H4 (cell line): ENCODE measurements around the gene MAPKAPK5. TPM values are rescaled to one million over a fixed set of nuclear protein-coding genes. Genes with fewer than 3 reads are reported as not detected.
"Not testable (repeated sequence)": the region's sequence is repeated elsewhere in the genome, so short reads cannot be mapped to it uniquely, and the experiment has no call there.

Experiments used
- DNase-seq: peaks from one replicate; pipeline ENCODE4 v3.0.0-alpha.2; 2015; ENCODE audit warnings: low spot score
- total RNA-seq: library from RNA; depleted of rRNA; stranded (reverse); fragments of >200 nt; shearing (Covaris generic); gene quantifications from 2 replicates; pipeline ENCODE4 v1.2.3, GENCODE V29; 2014; rRNA removed

MAPKAPK5 gene
- total RNA-seq, 1 experiment from 2014 or later, result 29.6 TPM

DNA sequence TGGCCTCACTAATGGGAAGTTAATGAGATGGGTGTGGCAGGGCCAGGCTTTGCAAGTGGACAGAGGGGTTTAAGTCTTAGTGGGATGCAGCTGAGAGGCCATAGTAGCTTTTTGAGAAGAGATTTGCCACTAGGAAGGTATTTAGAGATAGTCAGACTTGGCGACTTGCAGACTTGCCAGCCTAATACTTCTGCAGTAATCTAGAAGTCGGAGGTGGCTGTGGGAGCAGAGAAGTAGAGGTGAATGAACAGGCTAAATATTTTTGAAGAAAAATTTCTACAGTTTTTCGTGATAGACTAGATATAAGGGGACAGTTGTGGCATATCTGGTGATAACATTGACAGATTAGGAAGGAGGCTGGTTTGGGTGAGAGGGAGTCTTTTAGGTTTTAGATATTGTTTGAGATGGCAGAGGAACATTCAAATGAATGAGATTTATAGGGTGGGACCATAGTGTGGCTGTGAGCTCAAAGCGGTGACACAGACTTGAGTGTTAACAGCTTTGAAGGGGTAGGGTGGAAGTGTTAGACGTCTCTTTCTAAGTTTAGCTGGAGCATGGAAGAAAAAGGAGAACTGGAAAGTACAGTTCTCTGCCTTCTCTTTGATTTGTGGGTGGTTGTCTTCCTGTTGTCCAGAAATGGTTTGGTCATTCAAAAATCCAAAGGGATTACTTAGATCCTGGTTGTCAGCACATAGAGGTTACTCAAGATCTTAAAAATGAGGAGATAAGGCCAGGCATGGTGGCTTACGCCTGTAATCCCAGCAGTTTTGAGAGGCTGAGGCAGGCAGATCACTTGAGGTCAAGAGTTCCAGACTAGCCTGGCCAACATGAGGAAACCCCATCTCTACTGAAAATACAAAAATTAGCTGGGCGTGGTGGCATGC is 44.9 kb downstream of the MAPKAPK5 start:
- no peak for DNase-seq

DNA sequence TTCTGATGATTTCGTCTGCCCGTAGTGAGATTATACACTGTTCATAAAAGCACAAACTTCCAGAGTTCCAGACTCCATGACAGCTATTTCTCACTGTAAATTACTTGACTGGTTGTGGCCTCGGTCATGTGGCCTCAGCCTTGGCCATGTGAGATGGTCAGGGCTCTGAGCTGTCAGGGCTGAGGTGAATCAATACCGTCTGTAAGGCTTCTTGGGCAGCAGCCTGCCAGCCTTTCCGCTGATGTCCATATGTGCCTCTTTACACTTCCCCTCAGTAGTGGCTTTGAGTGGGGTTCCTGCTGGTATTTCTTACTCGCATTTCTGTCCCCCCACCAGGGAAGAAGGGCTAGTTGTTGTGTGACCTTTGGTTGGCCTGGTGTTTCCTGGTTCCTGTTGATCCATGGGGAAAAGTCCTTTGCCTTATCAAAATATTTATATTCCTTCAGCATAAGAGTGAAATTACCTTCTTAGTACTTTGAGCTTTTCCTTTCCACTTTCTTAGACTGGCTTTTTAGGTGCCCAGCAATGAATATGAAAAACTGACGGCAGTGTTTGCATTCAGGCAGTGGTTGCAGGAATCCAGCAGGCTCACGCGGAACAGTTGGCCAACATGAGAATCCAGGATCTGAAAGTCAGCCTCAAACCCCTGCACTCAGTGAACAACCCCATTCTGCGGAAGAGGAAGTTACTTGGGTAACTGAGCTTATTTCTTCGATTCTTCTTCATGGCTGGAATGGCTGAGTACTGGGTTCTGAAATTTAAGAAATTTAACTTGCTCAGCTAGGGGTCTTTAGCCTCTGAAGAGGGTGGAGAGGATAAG is 46.1 kb downstream of the MAPKAPK5 start:
- DNase-seq, result no peak

DNA sequence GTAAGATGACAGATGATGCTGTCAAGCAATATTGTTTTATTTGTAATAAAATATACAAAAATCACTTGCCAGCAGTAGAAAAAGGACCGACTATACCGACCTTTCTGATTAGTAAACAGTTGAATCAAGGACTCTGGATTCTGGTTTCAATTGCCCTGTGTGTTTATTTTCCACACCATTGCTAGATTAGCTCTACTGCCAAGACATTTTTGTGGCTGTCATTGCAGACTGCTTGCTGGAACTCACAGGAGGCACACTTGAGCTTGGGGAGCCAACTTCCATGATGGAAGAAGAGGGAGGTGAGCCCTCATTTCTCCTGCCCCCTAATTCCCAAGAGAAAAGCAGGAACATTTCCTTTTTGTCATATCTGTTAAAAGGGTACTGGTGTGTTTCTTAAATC is 51.3 kb downstream of the MAPKAPK5 start:
- peak; percentile 34 for DNase-seq

DNA sequence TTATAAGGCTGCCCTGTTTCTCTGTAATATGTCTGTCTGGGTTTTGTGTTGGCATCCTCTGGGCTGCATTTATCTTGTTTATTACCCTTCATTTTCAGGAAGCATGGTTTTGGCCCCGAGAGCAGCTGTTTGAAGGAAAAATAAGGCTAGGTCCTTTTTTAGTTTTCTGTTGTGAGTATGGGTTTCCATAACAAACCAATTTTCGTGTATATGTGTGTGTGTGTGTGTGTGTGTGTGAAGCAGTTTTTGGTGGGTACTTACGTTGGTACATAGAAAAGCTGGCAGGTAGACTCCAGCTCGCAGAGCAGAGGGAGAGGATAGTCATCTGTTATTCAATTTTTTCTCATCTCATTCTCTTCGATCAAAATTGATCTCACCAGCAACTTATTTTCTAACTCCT is 52.5 kb downstream of the MAPKAPK5 start:
- DNase-seq, result no peak

DNA sequence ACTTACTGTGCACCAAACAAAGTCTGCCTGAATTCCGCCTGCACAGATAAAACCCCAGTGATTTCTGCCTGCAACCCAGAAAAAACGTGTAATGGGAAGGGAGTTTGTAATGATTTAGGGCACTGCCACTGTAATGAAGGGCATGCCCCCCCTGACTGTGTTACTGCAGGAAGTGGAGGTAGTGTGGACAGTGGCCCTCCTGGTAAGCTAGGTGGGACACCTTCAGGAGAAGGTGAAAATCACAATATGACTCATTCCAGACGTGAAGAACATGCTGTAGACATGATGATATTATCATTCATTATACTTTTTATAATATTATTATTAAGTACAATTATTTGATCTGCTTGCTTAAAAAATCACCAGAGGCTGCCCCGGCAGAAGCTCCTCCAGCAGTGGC is 59.2 kb downstream of the MAPKAPK5 start:
- DNase-seq, result no peak

DNA sequence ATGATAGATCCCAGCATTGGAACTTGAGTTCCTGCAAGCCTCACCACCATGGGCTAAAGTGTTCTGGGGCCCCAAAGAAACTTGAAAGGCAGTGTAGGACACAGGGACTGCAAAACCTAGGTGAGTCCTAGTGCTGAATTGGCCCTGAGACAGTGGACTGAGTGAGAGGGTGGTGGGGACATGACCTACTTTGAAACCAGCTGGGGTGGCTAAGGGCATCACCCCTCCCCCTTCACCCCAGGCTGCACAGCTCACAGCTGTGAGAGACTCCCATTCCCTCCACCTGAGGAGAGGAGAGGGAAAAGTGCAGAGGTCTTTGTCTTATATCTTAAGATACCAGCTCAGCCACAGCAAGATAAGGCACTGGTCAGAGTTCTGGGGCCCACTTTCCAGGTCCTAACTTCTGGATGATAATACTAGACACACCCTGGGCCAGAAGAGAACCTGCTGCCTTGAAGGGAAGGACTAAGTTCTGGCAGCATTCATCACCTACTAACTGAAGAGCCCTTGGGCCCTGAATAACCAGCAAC is 62.5 kb downstream of the MAPKAPK5 start:
- DNase-seq, result no peak

DNA sequence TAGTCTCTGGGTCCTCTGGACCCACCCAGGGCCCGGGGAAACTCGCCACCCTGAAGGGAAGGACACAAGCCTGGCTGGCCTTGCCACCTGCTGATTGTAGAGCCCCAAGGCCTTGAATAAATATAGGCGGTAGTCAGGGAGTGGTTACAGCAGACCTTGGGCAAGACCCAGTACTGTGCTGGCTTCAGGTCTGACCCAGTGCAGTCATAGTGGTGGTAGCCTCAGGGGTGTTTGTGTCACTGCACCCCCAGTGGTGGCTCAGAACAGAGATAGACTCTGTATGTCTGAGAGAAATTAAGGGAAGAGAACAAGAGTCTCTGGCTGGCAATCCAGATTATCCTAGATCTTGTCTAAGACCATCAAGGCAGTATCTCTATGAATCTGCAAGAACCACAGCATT is 63.5 kb downstream of the MAPKAPK5 start:
- DNase-seq, result no peak

DNA sequence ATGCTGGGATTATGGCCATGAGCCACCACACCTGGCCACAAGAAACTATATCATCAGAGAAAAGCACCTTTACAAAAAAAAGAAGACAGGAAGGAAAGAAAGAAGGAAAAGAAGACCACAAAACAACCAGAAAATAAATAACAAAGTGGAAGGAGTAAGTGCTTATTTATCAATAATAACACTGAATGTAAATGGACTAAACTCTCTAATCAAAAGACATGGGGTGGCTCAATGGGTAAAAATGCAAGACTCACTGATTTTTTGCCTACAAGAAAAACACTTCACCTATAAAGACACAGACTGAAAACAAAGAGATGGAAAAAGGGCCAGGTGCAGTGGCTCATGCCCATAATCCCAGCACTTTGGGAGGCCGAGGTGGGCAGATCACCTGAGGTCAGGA is 65.7 kb downstream of the MAPKAPK5 start:
- DNase-seq, result no peak

DNA sequence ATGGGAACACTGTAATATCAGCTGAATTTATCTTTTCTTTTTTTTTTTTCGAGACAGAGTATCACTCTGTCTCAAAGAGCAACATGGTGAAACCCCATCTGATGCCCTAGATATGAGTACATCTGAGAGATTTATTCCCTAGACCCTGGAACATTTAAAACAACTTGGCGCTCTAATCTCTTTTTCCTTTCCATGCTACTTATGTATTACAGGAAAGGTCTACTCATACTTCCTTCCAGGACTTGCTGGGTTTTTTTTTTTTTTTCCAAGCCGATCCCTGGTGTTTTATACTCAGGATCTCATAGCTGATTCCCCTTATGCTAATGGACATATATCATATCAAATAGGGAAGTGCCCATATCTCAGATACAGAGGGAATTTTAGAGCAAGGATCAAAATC is 83.1 kb downstream of the MAPKAPK5 start:
- no peak for DNase-seq

DNA sequence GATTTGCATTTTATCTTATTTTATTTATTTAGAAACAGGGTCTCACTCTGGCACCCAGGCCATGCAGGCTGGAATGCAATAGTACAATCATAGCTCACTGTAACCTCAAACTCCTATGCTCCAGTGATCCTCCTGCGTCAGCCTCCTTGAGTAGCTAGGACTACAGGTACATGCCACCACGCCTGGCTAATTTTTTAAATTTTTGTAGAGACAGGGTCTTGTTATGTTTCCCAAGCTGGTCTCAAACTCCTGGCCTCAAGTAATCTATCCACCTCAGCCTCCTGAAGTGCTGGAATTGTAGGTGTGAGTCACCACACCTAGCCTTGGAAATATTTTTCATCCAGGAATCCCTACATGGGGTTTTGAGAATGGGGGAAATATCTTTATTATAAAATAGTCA is 84.6 kb downstream of the MAPKAPK5 start:
- no peak for DNase-seq

DNA sequence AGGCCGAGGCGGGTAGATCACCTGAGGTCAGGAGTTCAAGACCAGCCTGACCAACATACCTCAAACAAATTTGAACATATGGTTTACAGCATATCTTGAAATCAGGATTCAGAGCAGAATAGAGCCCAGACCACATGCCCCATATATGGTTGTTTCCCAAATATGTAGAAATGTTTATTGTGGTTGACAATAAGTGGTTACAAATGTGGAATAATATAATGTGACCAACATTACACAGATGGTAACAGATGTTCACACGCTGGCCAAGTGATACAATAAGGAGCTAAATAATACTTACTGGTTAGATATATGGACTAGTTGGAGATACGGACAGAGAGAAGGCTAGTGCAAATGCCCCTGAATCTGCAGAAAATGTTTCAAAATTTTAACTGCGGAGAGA is 85.3 kb downstream of the MAPKAPK5 start:
- DNase-seq, result no peak

DNA sequence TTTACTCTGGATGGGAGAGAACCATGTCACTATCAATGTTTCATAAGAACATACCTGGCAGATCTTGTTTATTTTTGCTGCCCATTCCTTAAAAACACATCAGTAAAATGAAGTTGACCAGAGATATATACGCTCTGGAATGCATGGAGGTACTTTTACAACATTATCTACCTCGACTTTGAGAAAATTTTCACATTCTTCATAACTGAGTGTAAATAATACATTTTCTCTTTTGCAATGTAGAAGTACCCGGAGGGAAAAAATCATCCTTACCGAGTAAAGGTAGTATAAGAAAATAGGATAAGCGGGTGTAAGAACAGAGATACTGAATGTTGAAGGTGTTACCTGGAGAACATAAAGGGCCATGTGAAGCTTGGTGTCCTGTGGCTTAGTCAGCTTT is 90.2 kb downstream of the MAPKAPK5 start:
- DNase-seq, result no peak

DNA sequence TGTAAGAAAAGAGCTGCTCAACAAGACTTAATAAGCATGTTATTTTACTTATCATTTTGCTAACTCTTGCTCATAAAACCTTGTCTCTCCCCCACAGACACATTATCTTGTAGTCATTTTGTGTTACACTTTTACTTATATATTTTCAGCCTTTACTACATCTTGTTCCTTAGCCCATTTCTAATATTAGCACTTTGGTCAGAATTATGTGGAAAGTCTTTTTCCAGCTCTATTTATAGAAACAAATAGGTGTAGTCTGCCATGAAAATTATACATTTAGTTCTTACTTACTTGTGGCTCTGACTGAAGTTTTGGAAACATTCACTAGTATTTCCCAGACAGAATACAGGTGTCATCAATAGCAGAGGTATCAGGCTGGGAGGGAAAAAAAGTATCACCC is 94.8 kb downstream of the MAPKAPK5 start:
- no peak for DNase-seq

DNA sequence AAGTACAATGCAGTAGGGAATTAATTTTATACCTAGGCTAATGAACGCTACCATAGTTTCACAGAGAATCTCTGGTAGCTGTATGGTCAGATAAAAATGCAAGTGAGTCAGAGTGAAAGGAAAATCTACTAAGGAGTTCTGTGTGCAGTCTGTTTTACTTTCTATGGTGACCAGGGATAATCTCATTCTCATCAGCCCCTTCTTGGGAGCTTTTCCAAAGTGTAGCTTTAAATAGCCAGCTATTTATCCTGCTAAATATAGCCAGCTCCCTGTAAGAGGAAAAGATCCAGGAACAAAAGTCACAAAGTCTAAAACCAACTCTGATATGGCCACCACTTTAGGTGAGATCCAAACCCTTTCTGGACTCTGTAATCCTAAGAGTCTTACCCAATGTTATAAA is 95.4 kb downstream of the MAPKAPK5 start:
- DNase-seq, result no peak

DNA sequence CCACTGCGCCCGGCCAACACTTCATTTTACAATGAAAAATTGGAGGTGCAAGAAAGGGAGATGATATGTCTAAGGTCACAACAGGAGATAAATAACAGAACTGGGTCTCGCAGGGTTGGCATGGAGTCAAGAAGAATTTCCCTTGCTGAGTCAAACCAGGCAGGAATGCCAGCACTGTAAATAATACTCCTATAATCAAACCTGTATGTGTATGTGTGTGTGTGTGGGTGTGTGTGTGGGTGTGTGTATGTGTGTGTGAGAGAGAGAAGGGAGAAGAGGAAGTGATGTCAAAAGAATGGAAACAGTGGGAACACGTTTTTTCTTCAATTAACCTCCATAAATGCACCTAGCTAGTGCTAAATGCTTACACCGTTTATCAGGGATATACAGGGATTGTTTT is 100.5 kb downstream of the MAPKAPK5 start:
- peak; percentile 73 for DNase-seq

DNA sequence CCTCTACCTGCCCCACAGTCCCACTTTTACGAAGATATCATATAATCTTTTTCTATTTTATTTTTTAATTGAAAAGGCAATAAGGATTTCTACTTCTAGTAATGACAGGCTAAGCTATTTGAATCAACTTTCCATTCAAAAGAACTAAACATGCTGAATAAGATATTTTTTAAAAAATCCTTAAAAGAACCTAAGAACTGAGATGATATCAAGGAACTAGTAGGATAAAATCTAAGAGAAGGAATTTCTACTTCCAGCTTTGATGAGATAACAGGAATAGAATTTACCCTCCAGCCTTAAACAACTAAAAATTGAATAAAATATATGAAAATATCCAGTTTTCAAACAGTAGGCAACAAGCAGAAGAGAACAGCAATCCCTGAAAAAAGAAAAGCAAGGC is 101.9 kb downstream of the MAPKAPK5 start:
- no peak for DNase-seq

DNA sequence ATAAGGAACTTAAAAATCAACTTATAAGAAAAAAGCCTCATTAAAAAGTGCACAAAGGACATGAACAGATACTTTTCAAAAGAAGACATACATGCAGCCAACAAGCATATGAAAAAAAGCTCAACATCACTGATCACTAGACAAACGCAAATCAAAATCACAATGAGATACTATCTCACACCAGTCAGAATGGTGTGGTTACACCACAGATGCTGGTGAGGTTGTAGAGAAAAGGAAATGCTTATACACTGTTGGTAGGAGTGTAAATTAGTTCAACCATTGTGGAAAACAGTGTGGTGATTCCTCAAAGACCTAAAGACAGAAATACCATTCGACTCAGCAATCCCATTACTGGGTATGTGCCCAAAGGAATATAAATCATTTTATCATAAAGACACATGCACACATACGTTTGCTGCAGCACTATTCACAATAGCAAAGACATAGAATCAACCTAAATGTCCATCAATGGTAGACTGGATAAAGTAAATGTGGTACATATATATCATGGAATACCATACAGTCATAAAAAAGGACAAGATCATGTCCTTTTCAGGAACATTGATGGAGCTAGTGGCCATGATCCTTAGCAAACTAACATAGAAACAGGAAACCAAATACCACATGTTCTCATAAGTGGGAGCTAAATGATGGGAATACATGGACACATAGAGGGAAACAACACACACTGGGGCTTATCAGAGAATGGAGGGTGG is 109.1 kb downstream of the MAPKAPK5 start:
- not testable (repeated sequence) for DNase-seq

Other genes starting within 250 kb of the MAPKAPK5 start
- 10.2 and 12.0 TPM in 2 replicates for gene ATXN2, start 242.9 kb upstream of the MAPKAPK5 start, total RNA-seq
- gene BRAP, start 156.3 kb upstream of the MAPKAPK5 start, total RNA-seq, result 11.7 and 11.8 TPM in 2 replicates
- gene ACAD10, start 156.2 kb upstream of the MAPKAPK5 start, total RNA-seq, result 7.6 and 15.5 TPM in 2 replicates
- gene ALDH2, start 75.3 kb upstream of the MAPKAPK5 start, total RNA-seq, result 18.5 and 29.1 TPM in 2 replicates
- 17.0 and 23.4 TPM in 2 replicates for gene TMEM116, start 170.9 kb downstream of the MAPKAPK5 start, total RNA-seq
- gene ERP29, start 171.2 kb downstream of the MAPKAPK5 start, total RNA-seq, result 114 and 124 TPM in 2 replicates